Trophoblast cell (in vitro differentiated cells and primary cell): ENCODE measurements around the gene PDLIM4.

ENCODE experiments used
- DNase-seq, 2 donors: peaks; one replicate each; pipeline ENCODE4 v3.0.0-alpha.2; 2016
- H2AFZ ChIP-seq: 2 replicates; pipeline ENCODE4 v1.6.1; 2013; ENCODE audit warnings: low read length, moderate library complexity, mild to moderate bottlenecking; ENCODE audit not compliant: insufficient read depth, poor library complexity
- H2AK5ac ChIP-seq: 2 replicates; pipeline ENCODE4 v1.6.1; 2013; ENCODE audit warnings: mild to moderate bottlenecking, low read length
- H2BK120ac ChIP-seq: 2 replicates; pipeline ENCODE4 v1.6.1; 2013; ENCODE audit warnings: low read length, mild to moderate bottlenecking, moderate library complexity; ENCODE audit not compliant: insufficient read depth, poor library complexity
- H2BK12ac ChIP-seq: 2 replicates; pipeline ENCODE4 v1.6.1; 2013; ENCODE audit warnings: mild to moderate bottlenecking, low read length, moderate library complexity
- H2BK5ac ChIP-seq: 2 replicates; pipeline ENCODE4 v1.6.1; 2013; ENCODE audit warnings: low read length, low read depth, moderate library complexity, mild to moderate bottlenecking; ENCODE audit not compliant: poor library complexity
- H3K14ac ChIP-seq: 2 replicates; pipeline ENCODE4 v1.6.1; 2013; ENCODE audit warnings: mild to moderate bottlenecking, low read length
- H3K18ac ChIP-seq: 2 replicates; pipeline ENCODE4 v1.6.1; 2013; ENCODE audit warnings: mild to moderate bottlenecking, low read length
- H3K23ac ChIP-seq: 2 replicates; pipeline ENCODE4 v1.6.1; 2013; ENCODE audit warnings: low read length
- H3K27ac ChIP-seq: 2 replicates; pipeline ENCODE4 v1.5.1; 2013; ENCODE audit warnings: low read depth, mild to moderate bottlenecking, inconsistent platforms, low read length, moderate library complexity
- H3K27me3 ChIP-seq: 2 replicates; pipeline ENCODE4 v1.6.1; 2013; ENCODE audit warnings: inconsistent platforms, mild to moderate bottlenecking, low read length, moderate library complexity; ENCODE audit not compliant: insufficient read depth
- H3K36me3 ChIP-seq, 2 experiments: 1 replicate in 1 of 2; 2 replicates in 1 of 2; pipeline ENCODE4 v1.6.1; 2013; ENCODE audit warnings: low read length in 2 of 2, mild to moderate bottlenecking in 2 of 2, moderate library complexity in 1 of 2; ENCODE audit not compliant: insufficient read depth in 2 of 2, control insufficient read depth in 1 of 2
- H3K4ac ChIP-seq: 2 replicates; pipeline ENCODE4 v1.6.1; 2013; ENCODE audit warnings: low read depth, mild to moderate bottlenecking, low read length, moderate library complexity
- H3K4me1 ChIP-seq, 2 experiments: 1 replicate in 1 of 2; 2 replicates in 1 of 2; pipeline ENCODE4 v1.6.1; 2013; ENCODE audit warnings: low read length in 2 of 2, mild to moderate bottlenecking in 2 of 2, moderate library complexity in 1 of 2; ENCODE audit not compliant: insufficient read depth in 2 of 2, control insufficient read depth in 1 of 2
- H3K4me2 ChIP-seq: 2 replicates; pipeline ENCODE4 v1.6.1; 2013; ENCODE audit warnings: inconsistent platforms, mild to moderate bottlenecking, low read length, moderate library complexity
- H3K4me3 ChIP-seq: 2 replicates; pipeline ENCODE4 v1.5.1; 2013; ENCODE audit warnings: mild to moderate bottlenecking, low read depth, low read length, inconsistent platforms
- H3K79me1 ChIP-seq: one replicate; pipeline ENCODE4 v1.6.1; 2013; ENCODE audit warnings: low read length
- H3K79me2 ChIP-seq: 2 replicates; pipeline ENCODE4 v1.6.1; 2013; ENCODE audit warnings: low read length, mild to moderate bottlenecking; ENCODE audit not compliant: control insufficient read depth, insufficient read depth, poor library complexity
- H3K9ac ChIP-seq: 2 replicates; pipeline ENCODE4 v1.6.1; 2013; ENCODE audit warnings: mild to moderate bottlenecking, low read length
- H3K9me3 ChIP-seq: 2 replicates; pipeline ENCODE4 v1.6.1; 2013; ENCODE audit warnings: low read depth, mild to moderate bottlenecking, control low read depth, inconsistent platforms, low read length; ENCODE audit not compliant: insufficient read depth
- H4K12ac ChIP-seq: 2 replicates; pipeline ENCODE4 v1.6.1; 2013; ENCODE audit warnings: low read depth, mild to moderate bottlenecking, low read length, moderate library complexity
- H4K8ac ChIP-seq: 2 replicates; pipeline ENCODE4 v1.6.1; 2013; ENCODE audit warnings: low read depth, mild to moderate bottlenecking, low read length, moderate library complexity
- H4K91ac ChIP-seq: one replicate; pipeline ENCODE4 v1.6.1; 2013; ENCODE audit warnings: low read depth, mild to moderate bottlenecking, low read length, moderate library complexity
- WGBS: extraction: QIAGEN DNeasy Blood & Tissue Kit; methylation state at CpG from one replicate; pipeline ENCODE4 v1.1.7; 2013; ENCODE audit warnings: missing lambda C conversion rate; ENCODE audit not compliant: insufficient read length, insufficient coverage; ENCODE audit errors: extremely low coverage; 5-methylcytosine and 5-hydroxymethylcytosine counted together

Gene PDLIM4

DNA sequence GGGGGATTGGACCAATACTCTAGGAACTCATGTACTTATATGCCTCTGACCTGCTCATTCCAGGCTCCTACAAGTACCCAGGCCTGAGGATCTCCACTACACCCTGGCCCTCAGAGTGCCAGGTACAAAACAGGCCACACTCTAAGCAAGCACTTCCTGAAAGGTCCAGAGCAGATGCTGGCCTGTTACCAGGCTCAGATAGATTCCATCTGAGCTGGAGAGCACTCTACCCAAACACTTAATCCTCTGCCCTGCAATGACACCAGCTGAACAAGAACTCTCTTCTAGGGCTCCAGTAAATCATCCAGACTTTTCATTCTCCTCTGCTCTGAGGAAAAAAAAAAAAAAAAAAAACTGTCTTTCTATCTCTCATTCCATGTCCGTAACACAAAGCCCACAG is 32.8 kb upstream of the PDLIM4 start:
- H2BK12ac ChIP-seq = no peak overlapping the region
- no peak overlapping the region for H4K8ac ChIP-seq
- no peak overlapping the region for H2AK5ac ChIP-seq
- H3K36me3 ChIP-seq = no peaks in the 10 kb centered on the region
- no peak overlapping the region for H2BK5ac ChIP-seq
- no peak overlapping the region for H3K9ac ChIP-seq
- H3K4me2 ChIP-seq = no peak overlapping the region
- H3K79me2 ChIP-seq = peaks cover 8% of the 10 kb centered on the region
- no peak overlapping the region for H2BK120ac ChIP-seq
- whole genome bisulfite sequencing = no CpG with 5 or more reads among the region's 1 CpG
- no peaks in the 10 kb centered on the region for H3K27me3 ChIP-seq
- H3K27ac ChIP-seq = no peak overlapping the region
- H4K91ac ChIP-seq = no peak overlapping the region
- no peaks in the 10 kb centered on the region for H3K9me3 ChIP-seq
- no peak for DNase-seq
- H2AFZ ChIP-seq = no peak overlapping the region
- no peak overlapping the region for H3K18ac ChIP-seq
- peaks cover 13 to 17% of the 10 kb centered on the region in 2 experiments for H3K4me1 ChIP-seq
- H3K4me3 ChIP-seq = no peak overlapping the region
- H3K14ac ChIP-seq = no peak overlapping the region
- peaks cover 13% of the 10 kb centered on the region for H3K79me1 ChIP-seq
- no peak overlapping the region for H4K12ac ChIP-seq
- no peak overlapping the region for H3K4ac ChIP-seq
- no peak overlapping the region for H3K23ac ChIP-seq

DNA sequence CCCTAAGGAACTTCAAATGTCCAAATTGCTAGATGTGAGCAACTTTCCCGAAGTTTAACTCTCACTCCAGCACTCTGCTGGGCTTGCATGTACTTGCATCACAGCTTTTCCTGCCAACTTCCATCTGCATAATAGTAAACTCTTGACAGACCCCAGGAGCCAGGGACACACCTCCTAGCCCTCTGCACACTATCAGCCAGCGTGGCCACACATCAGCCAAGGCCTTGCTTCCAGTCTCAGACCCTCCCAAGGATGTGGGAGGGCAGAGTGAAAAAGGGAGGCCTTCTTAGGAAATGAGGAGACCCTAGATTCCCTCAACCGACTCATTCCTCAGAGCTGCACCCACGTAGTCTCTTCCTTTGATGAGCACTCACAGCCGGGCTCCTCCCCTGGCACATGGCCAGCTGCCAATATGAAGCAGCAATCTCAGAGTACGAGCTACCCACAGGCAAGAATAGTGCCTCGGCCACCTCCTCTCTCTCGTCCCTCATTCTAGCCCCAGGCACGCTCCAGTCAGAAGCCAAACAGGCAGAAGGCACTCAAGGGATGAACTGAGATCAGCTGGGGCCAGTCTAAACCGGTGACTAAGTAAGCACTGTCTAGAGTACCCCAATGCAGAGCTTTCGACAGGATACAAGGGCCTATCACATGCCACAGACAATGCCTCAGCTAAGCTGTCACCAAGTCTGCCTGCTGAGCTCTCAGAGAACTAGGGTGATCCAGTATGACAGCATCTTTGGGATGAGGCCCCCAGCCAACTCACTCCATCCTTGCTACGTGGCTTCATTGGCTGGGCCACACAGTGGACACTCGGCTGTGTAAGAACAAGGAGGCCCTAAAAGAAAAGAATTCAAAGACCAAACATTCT is 32.1 kb upstream of the PDLIM4 start:
- H3K79me1 ChIP-seq = peaks cover 13% of the 10 kb centered on the region
- peaks cover 8% of the 10 kb centered on the region for H3K79me2 ChIP-seq
- H4K12ac ChIP-seq = no peak overlapping the region
- no peak overlapping the region for H3K27ac ChIP-seq
- no peaks in the 10 kb centered on the region for H3K9me3 ChIP-seq
- H2BK120ac ChIP-seq = no peak overlapping the region
- no peak overlapping the region for H2BK5ac ChIP-seq
- H2BK12ac ChIP-seq = no peak overlapping the region
- H3K9ac ChIP-seq = no peak overlapping the region
- DNase-seq = peak; percentile 29 to 44
- no peak overlapping the region for H3K14ac ChIP-seq
- no CpG with 5 or more reads among the region's 13 CpGs for WGBS
- no peak overlapping the region for H2AK5ac ChIP-seq
- H3K18ac ChIP-seq = no peak overlapping the region
- H3K23ac ChIP-seq = no peak overlapping the region
- H3K4me1 ChIP-seq = peaks cover 13 to 15% of the 10 kb centered on the region in 2 experiments
- H2AFZ ChIP-seq = no peak overlapping the region
- no peaks in the 10 kb centered on the region for H3K36me3 ChIP-seq
- no peak overlapping the region for H3K4ac ChIP-seq
- H3K4me3 ChIP-seq = no peak overlapping the region
- H3K27me3 ChIP-seq = no peaks in the 10 kb centered on the region
- H4K91ac ChIP-seq = no peak overlapping the region
- H3K4me2 ChIP-seq = no peak overlapping the region
- H4K8ac ChIP-seq = no peak overlapping the region

DNA sequence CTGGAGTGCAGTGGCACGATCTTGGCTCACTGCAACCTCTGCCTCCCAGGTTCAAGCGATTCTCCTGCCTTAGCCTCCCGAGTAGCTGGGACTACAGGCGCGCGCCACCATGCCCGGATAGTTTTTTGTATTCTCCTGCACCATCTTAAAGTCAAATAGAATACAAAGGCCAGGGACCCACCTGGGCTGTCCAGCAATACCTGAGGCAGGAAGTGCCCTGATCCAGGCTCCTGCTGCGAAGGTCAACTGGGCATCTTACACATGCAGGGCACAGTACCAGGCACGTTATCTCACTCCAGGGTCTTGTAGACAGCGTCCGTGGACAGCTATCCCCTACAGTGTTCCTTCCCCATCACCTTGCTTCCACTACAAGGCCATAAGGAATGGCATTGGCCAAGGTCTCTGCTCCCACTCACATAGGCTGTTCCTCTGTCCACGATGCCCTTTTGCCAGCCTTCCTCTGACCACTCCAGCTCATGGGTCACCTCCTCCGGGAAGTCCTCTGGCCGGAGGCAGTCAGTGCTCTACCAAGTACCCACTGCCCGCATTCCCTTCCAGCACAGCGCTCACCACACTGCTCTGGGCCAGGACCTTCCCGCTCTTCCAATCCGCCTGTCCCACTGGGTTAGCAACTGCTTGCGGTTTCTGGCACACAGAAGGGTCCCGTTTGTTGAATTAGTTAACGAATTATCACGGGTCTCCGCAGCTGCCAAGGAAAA is 30.8 kb upstream of the PDLIM4 start:
- no CpG with 5 or more reads among the region's 23 CpGs for WGBS
- peak overlapping the region; percentile 18 for H3K23ac ChIP-seq
- H3K79me1 ChIP-seq = peaks cover 13% of the 10 kb centered on the region
- peak overlapping the region; percentile 45 for H4K91ac ChIP-seq
- H2AFZ ChIP-seq = peak overlapping the region; percentile 32
- H3K4ac ChIP-seq = no peak overlapping the region
- no peak overlapping the region for H3K18ac ChIP-seq
- peaks cover 8% of the 10 kb centered on the region for H3K79me2 ChIP-seq
- peak overlapping the region; percentile 27 for H3K14ac ChIP-seq
- no peak overlapping the region for H3K9ac ChIP-seq
- no peak overlapping the region for H2BK5ac ChIP-seq
- H3K4me2 ChIP-seq = peak overlapping the region; percentile 95
- DNase-seq = peak; percentile 59 to 61
- no peak overlapping the region for H2BK120ac ChIP-seq
- no peaks in the 10 kb centered on the region for H3K36me3 ChIP-seq
- peak overlapping the region; percentile 58 for H3K4me3 ChIP-seq
- peak overlapping the region; percentile 2 for H2BK12ac ChIP-seq
- H4K12ac ChIP-seq = peak overlapping the region; percentile 4
- no peak overlapping the region for H3K27ac ChIP-seq
- peak overlapping the region; percentile 94 for H4K8ac ChIP-seq
- H3K27me3 ChIP-seq = no peaks in the 10 kb centered on the region
- no peaks in the 10 kb centered on the region for H3K9me3 ChIP-seq
- H2AK5ac ChIP-seq = no peak overlapping the region
- peaks cover 11 to 12% of the 10 kb centered on the region in 2 experiments for H3K4me1 ChIP-seq

DNA sequence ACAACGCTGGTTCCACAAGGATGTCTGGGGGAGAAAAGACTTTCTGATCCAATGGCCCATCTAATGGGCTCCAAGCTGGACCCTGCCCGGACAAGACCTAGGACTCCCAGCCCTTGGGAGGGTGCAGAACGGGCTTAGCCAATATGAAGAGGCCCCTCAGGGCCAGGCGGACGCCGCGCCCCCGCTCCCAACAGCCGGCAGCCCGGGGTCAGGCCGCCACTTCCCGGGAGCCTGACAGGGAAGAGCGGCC is 30.3 kb upstream of the PDLIM4 start:
- Histone ChIP-seq H4K91ac (peak overlapping the region; percentile 45), H3K4me3 (peak overlapping the region; percentile 76), H3K4me2 (peak overlapping the region; percentile 95), H2BK120ac (peak overlapping the region; percentile 21), H3K9me3 (no peaks in the 10 kb centered on the region), H3K27ac (no peak overlapping the region), H3K9ac (no peak overlapping the region), H3K27me3 (no peaks in the 10 kb centered on the region), H3K14ac (peak overlapping the region; percentile 68), H3K36me3 (no peaks in the 10 kb centered on the region), H2AFZ (peak overlapping the region; percentile 32), H4K12ac (peak overlapping the region; percentile 28), H3K79me1 (peaks cover 13% of the 10 kb centered on the region), H4K8ac (peak overlapping the region; percentile 94), H3K4me1 (peaks cover 11 to 12% of the 10 kb centered on the region in 2 experiments), H3K18ac (no peak overlapping the region), H3K23ac (no peak overlapping the region), H2AK5ac (no peak overlapping the region), H3K4ac (no peak overlapping the region), H3K79me2 (peaks cover 8% of the 10 kb centered on the region), H2BK12ac (no peak overlapping the region), H2BK5ac (peak overlapping the region; percentile 45)
- no CpG with 5 or more reads among the region's 13 CpGs for WGBS
- DNase-seq = no peak
